HEK293 (cell line): ENCODE data around the gene ECPAS.

Source experiments
- CTCF ChIA-PET: fragments of 350-600 bp; formaldehyde crosslinking; extraction: SDS; loops from one replicate; lab custom pipeline; 2021; ENCODE audit warnings: antibody characterized with exemption; lab: Yijun Ruan, JAX
- POLR2A ChIA-PET: fragments of 300-600 bp; formaldehyde crosslinking; extraction: SDS; loops from one replicate; lab custom pipeline; 2020; ENCODE audit warnings: antibody characterized with exemption, inconsistent platforms; lab: Yijun Ruan, JAX
- H3K27ac ChIP-seq: fragments of 200-500 bp; sonication (Bioruptor generic); 2 replicates; pipeline ENCODE4 v1.5.1; 2014; ENCODE audit warnings: low read depth, low read length, control low read depth, inconsistent platforms; ENCODE audit errors: extremely low read depth
- H3K36me3 ChIP-seq, 2 experiments: fragments of 200-500 bp in 1 of 2; sonication (Bioruptor generic) in 1 of 2; 1 replicate in 1 of 2; 2 replicates in 1 of 2; pipeline ENCODE4 v1.5.1; 2014 to 2017; ENCODE audit warnings: inconsistent platforms in 2 of 2, low read length in 2 of 2; ENCODE audit not compliant: control insufficient read depth in 2 of 2, insufficient read depth in 1 of 2
- H3K4me1 ChIP-seq: fragments of 200-500 bp; sonication (Bioruptor generic); 2 replicates; pipeline ENCODE4 v1.5.1; 2014; ENCODE audit warnings: mild to moderate bottlenecking, low read length, inconsistent platforms; ENCODE audit not compliant: control insufficient read depth, insufficient read depth
- H3K4me3 ChIP-seq: 2 replicates; pipeline ENCODE4 v1.5.1; 2011; ENCODE audit warnings: low read depth, mild to moderate bottlenecking, control low read depth, low read length, moderate library complexity
- H3K9me3 ChIP-seq: fragments of 200-500 bp; sonication (Bioruptor generic); 2 replicates; pipeline ENCODE4 v1.5.1; 2014; ENCODE audit warnings: low read depth, low read length, inconsistent platforms; ENCODE audit not compliant: control insufficient read depth, insufficient read depth
- KLF10 ChIP-seq: fragments of 450-650 bp; IDR thresholded peaks from 2 replicates; pipeline ENCODE4 v1.5.1; 2018; ENCODE audit warnings: missing biosample characterization, mild to moderate bottlenecking, missing genetic modification characterization
- KLF7 ChIP-seq: fragments of 450-650 bp; formaldehyde crosslinking; IDR thresholded peaks from 2 replicates; pipeline ENCODE4 v1.5.1; 2016; ENCODE audit warnings: missing biosample characterization, missing genetic modification characterization, borderline replicate concordance
- OVOL3 ChIP-seq: fragments of 450-650 bp; formaldehyde crosslinking; IDR thresholded peaks from 2 replicates; pipeline ENCODE4 v1.5.1; 2016; ENCODE audit warnings: missing biosample characterization, missing genetic modification characterization
- REPIN1 ChIP-seq: fragments of 450-650 bp; formaldehyde crosslinking; IDR thresholded peaks from 2 replicates; pipeline ENCODE4 v1.5.1; 2017; ENCODE audit warnings: missing biosample characterization, missing genetic modification characterization, low read depth
- SP2 ChIP-seq: fragments of 450-650 bp; formaldehyde crosslinking; IDR thresholded peaks from 2 replicates; pipeline ENCODE4 v1.5.1; 2016; ENCODE audit warnings: missing biosample characterization, missing genetic modification characterization
- SP7 ChIP-seq: fragments of 450-650 bp; formaldehyde crosslinking; IDR thresholded peaks from 2 replicates; pipeline ENCODE4 v1.5.1; 2016; ENCODE audit warnings: missing biosample characterization, missing genetic modification characterization
- ZBTB20 ChIP-seq: fragments of 450-650 bp; formaldehyde crosslinking; IDR thresholded peaks from 2 replicates; pipeline ENCODE4 v1.5.1; 2016; ENCODE audit warnings: missing biosample characterization, missing genetic modification characterization
- ZBTB21 ChIP-seq: fragments of 450-650 bp; formaldehyde crosslinking; IDR thresholded peaks from 2 replicates; pipeline ENCODE4 v1.5.1; 2017; ENCODE audit warnings: missing biosample characterization, missing genetic modification characterization
- ZBTB48 ChIP-seq: fragments of 450-650 bp; formaldehyde crosslinking; IDR thresholded peaks from 2 replicates; pipeline ENCODE4 v1.5.1; 2016; ENCODE audit warnings: missing biosample characterization, missing genetic modification characterization
- ZFHX2 ChIP-seq: fragments of 450-650 bp; formaldehyde crosslinking; conservative IDR thresholded peaks from 2 replicates; pipeline ENCODE4 v1.5.1; 2016; ENCODE audit warnings: missing biosample characterization, missing genetic modification characterization
- ZNF138 ChIP-seq: fragments of 450-650 bp; formaldehyde crosslinking; IDR thresholded peaks from 2 replicates; pipeline ENCODE4 v1.5.1; 2016; ENCODE audit warnings: missing biosample characterization, missing genetic modification characterization, borderline replicate concordance
- ZNF146 ChIP-seq: fragments of 450-650 bp; formaldehyde crosslinking; IDR thresholded peaks from 2 replicates; pipeline ENCODE4 v1.5.1; 2016; ENCODE audit warnings: missing biosample characterization, missing genetic modification characterization
- ZNF175 ChIP-seq: fragments of 450-650 bp; formaldehyde crosslinking; IDR thresholded peaks from 2 replicates; pipeline ENCODE4 v1.5.1; 2016; ENCODE audit warnings: missing biosample characterization, missing genetic modification characterization
- ZNF184 ChIP-seq: fragments of 450-650 bp; IDR thresholded peaks from 2 replicates; pipeline ENCODE4 v1.5.1; 2018; ENCODE audit warnings: missing biosample characterization, mild to moderate bottlenecking, missing genetic modification characterization
- ZNF701 ChIP-seq: fragments of 450-650 bp; formaldehyde crosslinking; IDR thresholded peaks from 2 replicates; pipeline ENCODE4 v1.5.1; 2016; ENCODE audit warnings: missing biosample characterization, missing genetic modification characterization
- ZSCAN16 ChIP-seq: fragments of 450-650 bp; formaldehyde crosslinking; IDR thresholded peaks from 2 replicates; pipeline ENCODE4 v1.5.1; 2016; ENCODE audit warnings: missing biosample characterization, missing genetic modification characterization
- TF ChIP-seq, protein P1 (sequence below): fragments of 450-650 bp; formaldehyde crosslinking; conservative IDR thresholded peaks from 2 replicates; pipeline ENCODE4 v1.5.1; 2016; ENCODE audit warnings: low read depth, missing biosample characterization, missing genetic modification characterization
- TF ChIP-seq, protein P2 (sequence below): IDR thresholded peaks from 2 replicates; pipeline ENCODE4 v1.6.1; 2011; ENCODE audit warnings: mild to moderate bottlenecking, low read depth, low read length, borderline replicate concordance
- TF ChIP-seq, protein P3 (sequence below): fragments of 450-650 bp; formaldehyde crosslinking; IDR thresholded peaks from 2 replicates; pipeline ENCODE4 v1.5.1; 2017; ENCODE audit warnings: missing biosample characterization, missing genetic modification characterization
- TF ChIP-seq, protein P4 (sequence below): fragments of 450-650 bp; formaldehyde crosslinking; IDR thresholded peaks from 2 replicates; pipeline ENCODE4 v1.5.1; 2016; ENCODE audit warnings: missing biosample characterization, missing genetic modification characterization, low read depth
- TF ChIP-seq, protein P5 (sequence below): fragments of 450-650 bp; formaldehyde crosslinking; IDR thresholded peaks from 2 replicates; pipeline ENCODE4 v1.5.1; 2016; ENCODE audit warnings: missing biosample characterization, missing genetic modification characterization

ECPAS gene

DNA sequence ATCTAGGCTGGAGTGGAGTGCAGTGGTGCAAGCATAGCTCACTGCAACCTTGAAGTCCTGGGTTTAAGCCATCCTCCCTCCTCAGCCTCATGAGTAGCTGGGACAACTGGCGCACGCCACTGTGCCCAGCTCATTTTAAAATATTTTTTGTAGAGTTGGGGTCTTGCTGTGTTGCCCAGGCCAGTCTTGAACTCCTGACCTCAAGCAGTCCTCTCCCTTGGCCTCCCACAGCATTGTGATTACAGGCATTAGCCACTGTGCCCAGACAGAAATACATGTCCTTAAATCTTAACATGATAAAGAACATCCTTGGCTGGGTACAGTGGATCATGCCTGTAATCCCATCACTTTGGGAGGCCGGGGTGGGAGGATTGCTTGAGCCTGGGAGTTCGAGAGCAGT is 47.5 kb upstream of the ECPAS start:
- Histone ChIP-seq H3K9me3 (no peaks in the 10 kb centered on the region), H3K36me3 (peaks cover 20 to 89% of the 10 kb centered on the region in 2 experiments)
- TF ChIP-seq SP7 (tag by site-specific recombination) = no peak
- no peak for TF ChIP-seq ZBTB48 (tag by site-specific recombination)
- no peak for TF ChIP-seq ZBTB21
- no peak for TF ChIP-seq REPIN1 (tag by site-specific recombination)
- TF ChIP-seq KLF10 = no peak
- TF ChIP-seq ZNF146 (tag by site-specific recombination) = no peak
- TF ChIP-seq ZNF701 (tag by site-specific recombination) = no peak
- no peak for TF ChIP-seq KLF7
- no peak for TF ChIP-seq ZBTB20 (tag by site-specific recombination)
- no peak for TF ChIP-seq ZNF138
- TF ChIP-seq ZFHX2 (tag by site-specific recombination) = no peak
- no peak for TF ChIP-seq SP2 (tag by site-specific recombination)
- no peak for TF ChIP-seq ZNF175
- TF ChIP-seq, protein P1, sequence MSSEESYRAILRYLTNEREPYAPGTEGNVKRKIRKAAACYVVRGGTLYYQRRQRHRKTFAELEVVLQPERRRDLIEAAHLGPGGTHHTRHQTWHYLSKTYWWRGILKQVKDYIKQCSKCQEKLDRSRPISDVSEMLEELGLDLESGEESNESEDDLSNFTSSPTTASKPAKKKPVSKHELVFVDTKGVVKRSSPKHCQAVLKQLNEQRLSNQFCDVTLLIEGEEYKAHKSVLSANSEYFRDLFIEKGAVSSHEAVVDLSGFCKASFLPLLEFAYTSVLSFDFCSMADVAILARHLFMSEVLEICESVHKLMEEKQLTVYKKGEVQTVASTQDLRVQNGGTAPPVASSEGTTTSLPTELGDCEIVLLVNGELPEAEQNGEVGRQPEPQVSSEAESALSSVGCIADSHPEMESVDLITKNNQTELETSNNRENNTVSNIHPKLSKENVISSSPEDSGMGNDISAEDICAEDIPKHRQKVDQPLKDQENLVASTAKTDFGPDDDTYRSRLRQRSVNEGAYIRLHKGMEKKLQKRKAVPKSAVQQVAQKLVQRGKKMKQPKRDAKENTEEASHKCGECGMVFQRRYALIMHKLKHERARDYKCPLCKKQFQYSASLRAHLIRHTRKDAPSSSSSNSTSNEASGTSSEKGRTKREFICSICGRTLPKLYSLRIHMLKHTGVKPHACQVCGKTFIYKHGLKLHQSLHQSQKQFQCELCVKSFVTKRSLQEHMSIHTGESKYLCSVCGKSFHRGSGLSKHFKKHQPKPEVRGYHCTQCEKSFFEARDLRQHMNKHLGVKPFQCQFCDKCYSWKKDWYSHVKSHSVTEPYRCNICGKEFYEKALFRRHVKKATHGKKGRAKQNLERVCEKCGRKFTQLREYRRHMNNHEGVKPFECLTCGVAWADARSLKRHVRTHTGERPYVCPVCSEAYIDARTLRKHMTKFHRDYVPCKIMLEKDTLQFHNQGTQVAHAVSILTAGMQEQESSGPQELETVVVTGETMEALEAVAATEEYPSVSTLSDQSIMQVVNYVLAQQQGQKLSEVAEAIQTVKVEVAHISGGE (tag by site-specific recombination) = no peak
- no peak for TF ChIP-seq ZNF184 (tag by site-specific recombination)
- TF ChIP-seq, protein P2, sequence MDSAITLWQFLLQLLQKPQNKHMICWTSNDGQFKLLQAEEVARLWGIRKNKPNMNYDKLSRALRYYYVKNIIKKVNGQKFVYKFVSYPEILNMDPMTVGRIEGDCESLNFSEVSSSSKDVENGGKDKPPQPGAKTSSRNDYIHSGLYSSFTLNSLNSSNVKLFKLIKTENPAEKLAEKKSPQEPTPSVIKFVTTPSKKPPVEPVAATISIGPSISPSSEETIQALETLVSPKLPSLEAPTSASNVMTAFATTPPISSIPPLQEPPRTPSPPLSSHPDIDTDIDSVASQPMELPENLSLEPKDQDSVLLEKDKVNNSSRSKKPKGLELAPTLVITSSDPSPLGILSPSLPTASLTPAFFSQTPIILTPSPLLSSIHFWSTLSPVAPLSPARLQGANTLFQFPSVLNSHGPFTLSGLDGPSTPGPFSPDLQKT = no peak
- TF ChIP-seq, protein P3, sequence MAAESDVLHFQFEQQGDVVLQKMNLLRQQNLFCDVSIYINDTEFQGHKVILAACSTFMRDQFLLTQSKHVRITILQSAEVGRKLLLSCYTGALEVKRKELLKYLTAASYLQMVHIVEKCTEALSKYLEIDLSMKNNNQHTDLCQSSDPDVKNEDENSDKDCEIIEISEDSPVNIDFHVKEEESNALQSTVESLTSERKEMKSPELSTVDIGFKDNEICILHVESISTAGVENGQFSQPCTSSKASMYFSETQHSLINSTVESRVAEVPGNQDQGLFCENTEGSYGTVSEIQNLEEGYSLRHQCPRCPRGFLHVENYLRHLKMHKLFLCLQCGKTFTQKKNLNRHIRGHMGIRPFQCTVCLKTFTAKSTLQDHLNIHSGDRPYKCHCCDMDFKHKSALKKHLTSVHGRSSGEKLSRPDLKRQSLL = no peak
- TF ChIP-seq OVOL3 = no peak
- TF ChIP-seq, all 188 proteins: peak for 0
- ChIA-PET POLR2A (no interaction called here), CTCF (no interaction called here)
- H3K4me3 ChIP-seq = no peak overlapping the region
- H3K27ac ChIP-seq = no peak overlapping the region
- H3K4me1 ChIP-seq = no peaks in the 10 kb centered on the region

DNA sequence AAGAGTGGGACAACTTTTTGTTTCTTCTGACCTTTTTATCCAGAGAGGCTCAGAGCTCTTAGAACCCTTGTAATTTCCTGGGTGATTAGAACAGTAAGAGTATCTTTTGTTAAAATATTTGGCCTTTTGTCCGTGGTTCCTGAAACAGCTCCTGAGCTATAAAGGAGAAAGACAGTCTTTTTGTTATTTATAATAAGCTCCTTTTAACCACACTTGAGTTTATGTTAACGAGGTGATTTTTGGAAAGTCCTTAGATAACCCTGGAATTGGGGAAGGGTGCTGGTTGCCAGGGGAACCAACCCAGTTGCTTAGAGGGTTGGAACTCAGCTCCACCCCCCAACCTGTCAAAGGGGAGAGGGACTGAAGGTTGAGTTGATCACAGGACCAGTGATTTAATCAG is 45.6 kb upstream of the ECPAS start:
- Histone ChIP-seq H3K4me1 (no peaks in the 10 kb centered on the region), H3K9me3 (no peaks in the 10 kb centered on the region), H3K27ac (no peak overlapping the region), H3K4me3 (no peak overlapping the region), H3K36me3 (peaks cover 13 to 76% of the 10 kb centered on the region in 2 experiments)
- CTCF ChIA-PET = no interaction called here
- TF ChIP-seq, protein P4, sequence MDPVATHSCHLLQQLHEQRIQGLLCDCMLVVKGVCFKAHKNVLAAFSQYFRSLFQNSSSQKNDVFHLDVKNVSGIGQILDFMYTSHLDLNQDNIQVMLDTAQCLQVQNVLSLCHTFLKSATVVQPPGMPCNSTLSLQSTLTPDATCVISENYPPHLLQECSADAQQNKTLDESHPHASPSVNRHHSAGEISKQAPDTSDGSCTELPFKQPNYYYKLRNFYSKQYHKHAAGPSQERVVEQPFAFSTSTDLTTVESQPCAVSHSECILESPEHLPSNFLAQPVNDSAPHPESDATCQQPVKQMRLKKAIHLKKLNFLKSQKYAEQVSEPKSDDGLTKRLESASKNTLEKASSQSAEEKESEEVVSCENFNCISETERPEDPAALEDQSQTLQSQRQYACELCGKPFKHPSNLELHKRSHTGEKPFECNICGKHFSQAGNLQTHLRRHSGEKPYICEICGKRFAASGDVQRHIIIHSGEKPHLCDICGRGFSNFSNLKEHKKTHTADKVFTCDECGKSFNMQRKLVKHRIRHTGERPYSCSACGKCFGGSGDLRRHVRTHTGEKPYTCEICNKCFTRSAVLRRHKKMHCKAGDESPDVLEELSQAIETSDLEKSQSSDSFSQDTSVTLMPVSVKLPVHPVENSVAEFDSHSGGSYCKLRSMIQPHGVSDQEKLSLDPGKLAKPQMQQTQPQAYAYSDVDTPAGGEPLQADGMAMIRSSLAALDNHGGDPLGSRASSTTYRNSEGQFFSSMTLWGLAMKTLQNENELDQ = no peak
- TF ChIP-seq, protein P5, sequence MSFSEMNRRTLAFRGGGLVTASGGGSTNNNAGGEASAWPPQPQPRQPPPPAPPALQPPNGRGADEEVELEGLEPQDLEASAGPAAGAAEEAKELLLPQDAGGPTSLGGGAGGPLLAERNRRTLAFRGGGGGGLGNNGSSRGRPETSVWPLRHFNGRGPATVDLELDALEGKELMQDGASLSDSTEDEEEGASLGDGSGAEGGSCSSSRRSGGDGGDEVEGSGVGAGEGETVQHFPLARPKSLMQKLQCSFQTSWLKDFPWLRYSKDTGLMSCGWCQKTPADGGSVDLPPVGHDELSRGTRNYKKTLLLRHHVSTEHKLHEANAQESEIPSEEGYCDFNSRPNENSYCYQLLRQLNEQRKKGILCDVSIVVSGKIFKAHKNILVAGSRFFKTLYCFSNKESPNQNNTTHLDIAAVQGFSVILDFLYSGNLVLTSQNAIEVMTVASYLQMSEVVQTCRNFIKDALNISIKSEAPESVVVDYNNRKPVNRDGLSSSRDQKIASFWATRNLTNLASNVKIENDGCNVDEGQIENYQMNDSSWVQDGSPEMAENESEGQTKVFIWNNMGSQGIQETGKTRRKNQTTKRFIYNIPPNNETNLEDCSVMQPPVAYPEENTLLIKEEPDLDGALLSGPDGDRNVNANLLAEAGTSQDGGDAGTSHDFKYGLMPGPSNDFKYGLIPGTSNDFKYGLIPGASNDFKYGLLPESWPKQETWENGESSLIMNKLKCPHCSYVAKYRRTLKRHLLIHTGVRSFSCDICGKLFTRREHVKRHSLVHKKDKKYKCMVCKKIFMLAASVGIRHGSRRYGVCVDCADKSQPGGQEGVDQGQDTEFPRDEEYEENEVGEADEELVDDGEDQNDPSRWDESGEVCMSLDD = no peak
- TF ChIP-seq REPIN1 (tag by site-specific recombination) (no peak), ZSCAN16 (tag by site-specific recombination) (no peak)
- POLR2A ChIA-PET = interaction anchor here (0.7 kb wide), 1 partner anchor 9 kb away, joined by 3 read pairs; no protein-coding TSS in a partner anchor
